Thyroid gland (tissue), 4 donors: ENCODE data around the gene DUSP22. TPM values are rescaled to one million over a fixed set of nuclear protein-coding genes. Genes with fewer than 3 reads are reported as not detected.

ENCODE experiments used
- DNase-seq, 2 donors: peaks; one replicate each; pipeline ENCODE4 v3.0.0-alpha.2; 2019
- H3K27ac ChIP-seq, 3 donors: fragments of 200-600 bp; sonication (generic); 1 replicate in 2 of 3; 2 replicates in 1 of 3; pipeline ENCODE4 v1.5.1; 2016 to 2019; ENCODE audit warnings: mild to moderate bottlenecking in 1 of 3, moderate library complexity in 1 of 3
- H3K27me3 ChIP-seq: fragments of 200-600 bp; sonication (generic); one replicate; pipeline ENCODE4 v1.5.1; 2019
- H3K36me3 ChIP-seq, 2 donors: fragments of 200-600 bp; sonication (generic); one replicate each; pipeline ENCODE4 v1.5.1; 2016 to 2019
- H3K4me1 ChIP-seq, 2 donors: fragments of 200-600 bp; sonication (generic); one replicate each; pipeline ENCODE4 v1.5.1; 2017 to 2019
- H3K4me3 ChIP-seq, 3 donors: fragments of 200-600 bp; sonication (generic); replicated peaks in 1 of 3; 1 replicate in 2 of 3; 2 replicates in 1 of 3; pipeline ENCODE4 v1.5.1; 2016; ENCODE audit warnings: mild to moderate bottlenecking in 1 of 3
- H3K9me3 ChIP-seq: fragments of 200-600 bp; sonication (generic); one replicate; pipeline ENCODE4 v1.5.1; 2017
- POLR2A ChIP-seq, 2 donors: fragments of 450-650 bp; IDR thresholded peaks; one replicate each; pipeline ENCODE4 v1.6.1; 2017; ENCODE audit warnings: antibody characterized with exemption in 2 of 2, mild to moderate bottlenecking in 2 of 2, moderate library complexity in 1 of 2
- whole genome bisulfite sequencing, 2 donors: methylation state at CpG; one replicate each; pipeline ENCODE4 v1.1.5; 2017; 5-methylcytosine and 5-hydroxymethylcytosine counted together
- intact Hi-C: fragments of 100-400 bp; cut with DNase I; formaldehyde crosslinking; loops from one replicate; pipeline ENCODE4 v1.15.1; 2023
- total RNA-seq, 4 donors: library from RNA; depleted of rRNA; stranded (reverse); fragments of >200 nt; gene quantifications; one replicate each; pipeline ENCODE4 v1.2.3, GENCODE V29; 2016
- TF ChIP-seq, protein P1 (sequence below), 6 experiments: fragments of 200-600 bp in 3 of 6; fragments of 450-650 bp in 3 of 6; sonication (generic) in 3 of 6; IDR thresholded peaks; one replicate each; pipeline ENCODE4 v1.5.1; 2016 to 2019; ENCODE audit warnings: antibody characterized with exemption in 6 of 6, mild to moderate bottlenecking in 2 of 6, inconsistent platforms in 1 of 6, moderate library complexity in 1 of 6

The DUSP22 gene
- total RNA-seq, 4 donors from 2014 or later, result 40.4 to 68.8 (median 59.4) TPM

DNA sequence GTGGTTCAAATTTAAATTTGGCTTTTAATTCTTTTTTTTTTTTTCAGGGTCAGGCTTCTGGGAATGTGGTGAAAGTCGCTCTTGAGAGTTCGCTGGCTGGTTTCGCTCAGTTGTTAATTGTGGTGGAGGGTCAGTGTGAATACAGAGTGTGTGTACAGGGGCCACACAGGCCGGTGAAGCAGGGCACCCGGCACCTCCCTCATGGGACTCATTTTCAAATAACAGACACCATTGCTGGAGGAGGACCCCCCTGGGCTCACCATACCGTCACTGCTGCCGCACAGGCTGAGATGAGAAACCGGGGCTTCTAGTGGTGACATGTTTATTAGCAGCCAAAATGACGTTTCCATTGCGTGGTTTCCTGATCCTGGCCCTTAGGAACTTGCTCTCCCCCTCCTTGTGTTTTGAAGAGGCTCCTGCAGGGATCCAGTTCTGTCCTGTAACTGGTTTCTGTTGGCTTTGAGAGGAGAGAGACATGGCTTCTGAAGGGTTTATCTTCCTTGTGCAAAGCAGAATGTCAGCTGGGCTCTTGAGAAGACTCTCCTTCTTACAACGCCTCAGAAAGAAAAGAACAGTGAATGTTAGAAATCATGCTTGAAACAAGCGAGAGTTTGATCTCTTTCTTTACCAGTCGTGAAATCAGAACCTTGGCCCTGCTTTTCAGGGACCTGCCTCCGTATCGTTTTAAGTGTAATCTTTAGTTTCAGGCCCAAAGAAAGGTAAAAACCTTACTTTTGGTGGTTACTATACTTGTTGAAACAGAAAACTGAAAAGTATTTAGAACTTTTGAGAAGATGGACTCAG lies 37.8 kb downstream of the DUSP22 start:
- Histone ChIP-seq H3K4me1 (peaks cover 0 to 24% of the 10 kb centered on the region in 2 donors), H3K27me3 (no peaks in the 10 kb centered on the region), H3K36me3 (no peaks in the 10 kb centered on the region), H3K9me3 (no peaks in the 10 kb centered on the region), H3K4me3 (no peak overlapping the region), H3K27ac (peak overlapping the region in 2 of 3 donors; percentile 36 to 37)
- 65 to 69% methylated on average over 15 of the region's 15 CpGs for WGBS, 2 donors
- DNase-seq, result peak; percentile 56 to 63
- TF ChIP-seq, protein P1, sequence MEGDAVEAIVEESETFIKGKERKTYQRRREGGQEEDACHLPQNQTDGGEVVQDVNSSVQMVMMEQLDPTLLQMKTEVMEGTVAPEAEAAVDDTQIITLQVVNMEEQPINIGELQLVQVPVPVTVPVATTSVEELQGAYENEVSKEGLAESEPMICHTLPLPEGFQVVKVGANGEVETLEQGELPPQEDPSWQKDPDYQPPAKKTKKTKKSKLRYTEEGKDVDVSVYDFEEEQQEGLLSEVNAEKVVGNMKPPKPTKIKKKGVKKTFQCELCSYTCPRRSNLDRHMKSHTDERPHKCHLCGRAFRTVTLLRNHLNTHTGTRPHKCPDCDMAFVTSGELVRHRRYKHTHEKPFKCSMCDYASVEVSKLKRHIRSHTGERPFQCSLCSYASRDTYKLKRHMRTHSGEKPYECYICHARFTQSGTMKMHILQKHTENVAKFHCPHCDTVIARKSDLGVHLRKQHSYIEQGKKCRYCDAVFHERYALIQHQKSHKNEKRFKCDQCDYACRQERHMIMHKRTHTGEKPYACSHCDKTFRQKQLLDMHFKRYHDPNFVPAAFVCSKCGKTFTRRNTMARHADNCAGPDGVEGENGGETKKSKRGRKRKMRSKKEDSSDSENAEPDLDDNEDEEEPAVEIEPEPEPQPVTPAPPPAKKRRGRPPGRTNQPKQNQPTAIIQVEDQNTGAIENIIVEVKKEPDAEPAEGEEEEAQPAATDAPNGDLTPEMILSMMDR (IDR thresholded peaks at IDR 0.05), result peak in 5 of 6 experiments; percentile 10 to 49 (median 14)
- peak in 1 of 2 donors; percentile 19 for TF ChIP-seq POLR2A (IDR thresholded peaks at IDR 0.05)
- intact Hi-C loops, result no loop called here

GRCh38 chr6:330948-331347 lies 38.7 kb downstream of the DUSP22 start:
- TF ChIP-seq, protein P1 (IDR thresholded peaks at IDR 0.05), result no peak
- no peak for TF ChIP-seq POLR2A (IDR thresholded peaks at IDR 0.05)
- intact Hi-C loops, result no loop called here
- no peak overlapping the region for H3K4me3 ChIP-seq

DNA sequence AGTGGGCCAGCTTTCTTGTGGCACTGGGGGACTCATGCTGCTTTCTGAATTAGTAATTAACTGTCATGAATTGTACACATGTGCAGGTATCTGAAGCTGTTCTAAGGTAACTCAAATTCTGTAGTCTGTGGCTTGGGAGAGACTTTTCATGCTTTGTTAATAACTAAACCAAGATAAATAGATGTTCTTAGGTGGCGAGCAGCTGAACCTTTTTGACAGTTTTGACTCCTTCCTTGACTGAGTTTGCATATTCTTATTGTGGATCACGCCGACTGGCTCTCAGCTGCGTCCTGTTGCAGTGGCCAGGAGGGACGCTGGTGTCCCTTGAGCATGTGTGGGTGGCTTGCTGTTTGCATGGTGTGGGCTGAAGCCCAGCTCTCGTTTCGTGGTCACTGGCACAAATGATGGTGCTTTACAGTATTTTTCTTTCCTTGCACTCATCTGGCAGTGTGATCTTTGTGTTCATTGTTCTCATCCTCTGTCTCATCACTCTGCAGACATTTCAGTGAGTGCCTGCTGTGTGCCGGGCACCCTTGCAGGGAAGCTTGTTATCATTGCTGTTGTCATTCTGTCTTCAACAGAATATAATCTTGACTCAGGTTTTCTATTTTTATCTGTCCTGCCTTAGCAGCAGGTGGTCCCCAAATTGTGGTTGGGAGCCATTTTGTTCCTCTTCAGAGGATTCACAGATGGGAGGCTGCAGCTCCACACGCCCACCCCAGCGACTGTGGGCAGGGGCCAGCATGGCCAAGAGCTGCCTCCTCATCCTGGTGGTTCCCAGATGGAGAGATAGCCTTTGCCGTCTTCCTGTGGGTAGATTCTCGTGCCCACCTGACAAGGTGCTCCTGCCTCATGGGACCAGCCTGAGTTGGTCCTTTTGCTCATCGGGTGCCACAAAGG lies 39.6 kb downstream of the DUSP22 start:
- no peaks in the 10 kb centered on the region for H3K9me3 ChIP-seq
- intact Hi-C loops, result no loop called here
- no peak overlapping the region for H3K4me3 ChIP-seq
- H3K36me3 ChIP-seq, result no peaks in the 10 kb centered on the region
- H3K4me1 ChIP-seq, result peaks cover 0 to 24% of the 10 kb centered on the region in 2 donors
- H3K27ac ChIP-seq, result no peak overlapping the region
- H3K27me3 ChIP-seq, result no peaks in the 10 kb centered on the region
- TF ChIP-seq POLR2A (IDR thresholded peaks at IDR 0.05), result no peak
- TF ChIP-seq, protein P1 (IDR thresholded peaks at IDR 0.05), result no peak
- 80 to 84% methylated on average over 13 of the region's 13 CpGs for WGBS, 2 donors
- DNase-seq, result no peak

More at GRCh38 chr6:330948-331347, 38.7 kb downstream of the DUSP22 start:
- peak overlapping the region in 2 of 3 donors; percentile 7 to 37 for H3K27ac ChIP-seq
- H3K4me1 ChIP-seq, result peaks cover 0 to 24% of the 10 kb centered on the region in 2 donors
- 60 to 65% methylated on average over 8 of the region's 8 CpGs for WGBS, 2 donors
- no peak for DNase-seq
- H3K9me3 ChIP-seq, result no peaks in the 10 kb centered on the region
- H3K36me3 ChIP-seq, result no peaks in the 10 kb centered on the region
- H3K27me3 ChIP-seq, result no peaks in the 10 kb centered on the region

DNA sequence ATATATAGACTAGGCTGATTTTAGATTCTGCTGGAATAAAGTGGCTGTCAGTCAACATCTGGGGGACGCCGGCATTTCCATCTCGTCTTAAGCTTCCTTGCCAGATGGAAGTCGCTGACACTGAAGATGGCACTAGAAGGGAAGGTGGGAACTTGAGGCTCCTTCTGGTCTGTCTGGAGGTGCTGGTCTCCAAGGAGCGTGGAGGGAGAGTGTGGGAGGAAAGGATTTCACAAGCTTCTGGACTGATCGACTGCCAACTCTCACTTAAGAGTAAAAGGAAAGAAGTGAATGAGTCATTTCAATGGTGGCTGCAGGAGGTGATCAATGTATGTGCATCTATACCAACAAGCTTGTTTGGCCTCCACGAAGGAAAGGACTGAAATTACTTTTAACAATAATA lies 40.4 kb downstream of the DUSP22 start:
- intact Hi-C loops, result no loop called here
- Histone ChIP-seq H3K4me1 (peaks cover 0 to 21% of the 10 kb centered on the region in 2 donors), H3K27me3 (no peaks in the 10 kb centered on the region), H3K4me3 (no peak overlapping the region), H3K27ac (no peak overlapping the region), H3K36me3 (no peaks in the 10 kb centered on the region), H3K9me3 (no peaks in the 10 kb centered on the region)
- no peak for DNase-seq
- 79 to 85% methylated on average over 7 of the region's 7 CpGs for WGBS, 2 donors
- TF ChIP-seq, protein P1 (IDR thresholded peaks at IDR 0.05), result no peak
- TF ChIP-seq POLR2A (IDR thresholded peaks at IDR 0.05), result no peak
